ENCODE results near the gene MDH1.

Gene MDH1

GRCh38 chr2:63639344-63639743, 50.6 kb downstream of the MDH1 start:
- DNase-seq (ENCODE audit: low read depth), result no peak

GRCh38 chr2:63642946-63643345, 54.2 kb downstream of the MDH1 start:
- no peak for DNase-seq (ENCODE audit: low read depth)

GRCh38 chr2:63643486-63643885, 54.7 kb downstream of the MDH1 start:
- DNase-seq (ENCODE audit: low read depth), result no peak

GRCh38 chr2:63648632-63649031, 59.9 kb downstream of the MDH1 start:
- DNase-seq (ENCODE audit: low read depth), result no peak

- DNase-seq (ENCODE audit: low read depth), result no peak
Measured at GRCh38 chr2:63649829-63650228, 61.1 kb downstream of the MDH1 start.

- no peak for DNase-seq (ENCODE audit: low read depth)
Measured at GRCh38 chr2:63650756-63651155, 62.0 kb downstream of the MDH1 start.

GRCh38 chr2:63651356-63651755, 62.6 kb downstream of the MDH1 start:
- DNase-seq (ENCODE audit: low read depth), result no peak

GRCh38 chr2:63651861-63652651, 63.3 kb downstream of the MDH1 start:
- DNase-seq (ENCODE audit: low read depth), result no peak

- no peak for DNase-seq (ENCODE audit: low read depth)
Measured at GRCh38 chr2:63652652-63652985, 63.9 kb downstream of the MDH1 start.

GRCh38 chr2:63654959-63655358, 66.2 kb downstream of the MDH1 start:
- DNase-seq (ENCODE audit: low read depth), result no peak

All from stimulated activated CD8-positive, alpha-beta memory T cell treated with anti-CD3 and anti-CD28 coated beads, Interleukin-4, amount 100 ng/mL, for 24 hours (primary cell).